Stimulated activated naive CD4-positive, alpha-beta T cell treated with Interleukin-2 at 50 U/mL for 16 hours (primary cell): ENCODE data around the gene TAF1B.

Source experiments
- DNase-seq: peaks from one replicate; lab custom pipeline; 2025; lab: John Stamatoyannopoulos, UW

TAF1B gene

GRCh38 chr2:9843229-9844035 lies at the start of gene TAF1B:
TAF1B (plus strand) TSS chr2:9843474; CDS start chr2:9843542, 68 bp downstream.
- peak; percentile 82 for DNase-seq

DNA sequence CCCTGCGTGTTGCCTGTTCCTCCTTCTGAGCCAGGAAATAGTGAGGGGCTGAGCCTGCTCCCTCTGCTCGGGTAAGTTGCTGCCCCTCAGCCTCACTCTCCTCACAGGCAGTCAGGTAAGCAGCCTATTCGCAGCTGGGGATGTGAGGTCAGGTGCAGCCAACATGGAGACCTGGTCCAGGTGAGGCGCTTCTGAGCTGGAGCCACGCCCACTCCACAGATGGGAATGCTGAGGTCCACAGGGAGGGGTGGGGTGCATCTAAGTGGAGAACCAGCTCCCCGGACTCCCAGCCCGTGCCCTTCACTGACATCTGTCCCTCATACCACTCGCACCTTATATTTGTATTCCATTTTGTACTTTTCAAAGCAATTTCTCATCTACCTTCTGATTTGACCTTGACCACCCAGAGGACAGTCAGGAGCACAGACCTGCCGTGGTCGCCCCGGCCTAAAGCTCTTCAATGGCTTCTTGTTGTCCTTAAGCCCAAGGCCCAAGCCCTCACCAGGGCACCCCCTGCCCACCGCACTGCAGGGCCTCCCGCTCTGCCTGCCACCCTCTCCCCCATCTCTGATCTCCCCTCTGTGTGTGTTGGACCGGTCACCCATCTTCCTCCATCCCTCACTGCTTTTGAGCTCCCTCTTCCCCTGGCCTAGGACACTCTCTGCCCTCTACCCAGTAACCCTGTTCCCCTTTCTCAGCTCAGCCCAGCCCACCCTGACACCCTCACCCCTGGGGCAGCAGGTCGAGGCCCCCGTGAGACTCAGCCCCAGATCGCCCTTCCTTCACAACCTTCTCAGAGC lies 49.2 kb upstream of the TAF1B start:
- no peak for DNase-seq

DNA sequence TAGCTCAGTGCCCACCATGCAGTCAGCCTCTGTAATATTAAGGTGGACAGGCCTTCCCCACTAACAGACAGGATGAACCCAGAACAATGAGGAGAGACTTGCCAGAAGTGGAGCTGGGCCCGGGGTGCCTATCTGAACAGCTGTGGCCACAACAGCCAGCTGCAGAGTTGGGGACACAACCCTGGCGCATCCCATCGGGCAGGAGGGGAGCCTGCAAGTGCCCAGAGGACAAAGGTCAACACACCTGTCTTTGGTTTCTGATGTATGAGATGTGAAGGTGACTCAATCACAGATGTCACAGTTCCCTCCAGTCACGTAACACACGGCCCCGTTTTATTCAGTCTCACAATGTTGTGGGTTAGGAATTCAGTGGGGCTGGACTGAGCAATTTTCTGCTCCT lies 48.2 kb upstream of the TAF1B start:
- no peak for DNase-seq

DNA sequence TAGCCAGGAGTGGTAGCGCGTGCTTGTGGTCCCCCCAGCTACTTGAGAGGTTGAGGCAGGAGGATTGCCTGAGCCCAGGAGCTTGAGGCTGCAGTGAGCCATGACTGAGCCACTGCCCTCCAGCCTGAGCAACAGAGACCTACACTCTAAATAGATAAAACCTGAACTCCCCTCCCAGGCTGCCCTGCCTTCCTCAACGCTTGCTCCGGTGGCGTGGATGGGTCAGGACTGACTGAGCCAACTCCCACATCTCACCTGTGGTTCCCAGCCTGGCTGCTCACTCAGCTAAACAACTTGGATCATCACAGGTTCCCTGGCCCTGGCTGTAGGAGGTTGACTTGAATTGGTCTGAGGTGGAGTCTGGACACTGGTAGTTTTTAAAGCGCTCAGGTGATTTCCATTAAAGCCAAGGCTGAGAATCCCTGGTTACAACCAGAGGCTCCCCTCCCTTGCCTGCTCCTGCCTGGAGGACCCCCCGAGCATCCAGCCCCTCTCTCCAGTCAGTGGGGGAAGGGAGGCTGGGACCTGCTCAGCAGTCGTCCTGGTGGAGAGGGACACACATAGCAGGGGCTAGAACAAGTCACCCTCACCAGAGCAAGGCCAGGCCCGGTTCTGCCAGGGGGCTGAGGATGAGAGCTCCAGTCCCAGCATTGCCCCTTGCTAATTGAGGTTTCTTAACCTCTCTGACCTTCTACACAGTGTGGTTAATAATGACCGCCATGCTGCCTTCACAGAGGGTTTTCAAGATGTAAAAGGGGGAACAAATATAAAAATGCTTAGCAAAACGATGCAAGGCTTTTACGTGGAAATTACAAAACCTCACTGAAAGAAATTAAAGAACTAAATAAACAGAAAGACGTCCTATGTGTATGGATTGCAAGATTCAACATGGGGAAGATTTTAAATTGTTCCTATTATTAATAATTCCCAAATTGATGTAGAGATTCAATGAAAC lies 46.9 kb upstream of the TAF1B start:
- no peak for DNase-seq

DNA sequence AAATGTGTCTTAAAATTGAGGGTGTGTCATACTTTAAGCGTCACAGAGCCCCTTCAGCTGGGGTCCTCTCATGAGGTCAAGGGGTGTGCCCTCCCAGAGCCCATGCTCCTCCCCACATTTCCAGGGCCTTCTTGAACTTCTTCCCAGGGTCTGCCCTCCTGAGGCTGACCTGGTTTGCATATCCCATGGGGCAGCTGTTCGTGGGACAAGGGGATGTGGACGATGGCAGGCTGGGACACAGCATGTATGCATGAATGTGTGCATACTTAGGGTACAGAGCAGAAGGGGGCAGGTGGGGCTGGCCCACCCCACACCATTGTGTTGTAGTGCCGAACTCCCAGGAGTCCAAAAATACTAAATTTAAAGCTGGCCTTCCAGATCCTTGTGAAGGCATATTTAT lies 46.2 kb upstream of the TAF1B start:
- no peak for DNase-seq

DNA sequence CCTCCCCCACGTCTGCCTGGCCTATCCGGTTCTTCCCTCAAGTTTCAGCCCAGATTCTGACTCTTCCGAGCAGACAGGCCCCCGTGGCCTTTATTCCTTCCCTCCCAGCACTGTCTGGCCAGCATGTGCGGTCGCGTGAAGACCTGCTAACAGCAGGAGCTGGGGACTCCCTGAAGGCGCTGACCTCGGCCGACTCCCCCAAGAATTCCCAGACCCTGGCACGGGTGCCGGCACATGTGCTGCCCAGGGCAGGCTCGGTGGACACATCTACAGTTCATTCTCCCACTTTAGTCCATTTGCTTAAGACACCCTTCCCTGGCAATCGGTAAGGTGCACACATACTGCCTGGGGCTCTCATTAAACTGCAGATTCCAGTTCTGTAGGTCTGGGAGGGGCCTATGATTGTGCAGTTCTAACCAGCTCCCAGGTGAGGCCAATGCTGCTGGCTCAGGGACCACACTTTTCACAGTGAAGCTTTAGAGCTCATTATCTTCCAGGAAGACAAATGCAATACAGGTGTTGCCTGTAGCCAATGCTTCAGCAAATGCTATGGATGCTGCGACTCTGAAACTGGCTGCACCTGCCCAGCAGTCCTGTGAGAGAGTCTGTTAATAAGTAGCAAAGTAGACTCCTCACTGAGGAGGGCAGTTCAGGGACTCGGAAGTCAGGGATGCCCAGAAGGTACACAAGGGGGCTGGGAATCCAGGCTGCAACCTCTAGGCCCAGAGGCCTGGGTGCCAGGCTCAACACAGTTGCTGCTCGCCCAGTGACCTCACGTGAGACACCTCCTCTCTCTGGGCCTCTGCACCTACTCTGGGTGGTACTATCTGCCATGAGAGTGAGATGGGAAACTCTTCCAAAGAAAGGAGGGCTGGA lies 45.4 kb upstream of the TAF1B start:
- DNase-seq, result no peak

GRCh38 chr2:9799011-9799596 lies 44.2 kb upstream of the TAF1B start:
- DNase-seq, result no peak

DNA sequence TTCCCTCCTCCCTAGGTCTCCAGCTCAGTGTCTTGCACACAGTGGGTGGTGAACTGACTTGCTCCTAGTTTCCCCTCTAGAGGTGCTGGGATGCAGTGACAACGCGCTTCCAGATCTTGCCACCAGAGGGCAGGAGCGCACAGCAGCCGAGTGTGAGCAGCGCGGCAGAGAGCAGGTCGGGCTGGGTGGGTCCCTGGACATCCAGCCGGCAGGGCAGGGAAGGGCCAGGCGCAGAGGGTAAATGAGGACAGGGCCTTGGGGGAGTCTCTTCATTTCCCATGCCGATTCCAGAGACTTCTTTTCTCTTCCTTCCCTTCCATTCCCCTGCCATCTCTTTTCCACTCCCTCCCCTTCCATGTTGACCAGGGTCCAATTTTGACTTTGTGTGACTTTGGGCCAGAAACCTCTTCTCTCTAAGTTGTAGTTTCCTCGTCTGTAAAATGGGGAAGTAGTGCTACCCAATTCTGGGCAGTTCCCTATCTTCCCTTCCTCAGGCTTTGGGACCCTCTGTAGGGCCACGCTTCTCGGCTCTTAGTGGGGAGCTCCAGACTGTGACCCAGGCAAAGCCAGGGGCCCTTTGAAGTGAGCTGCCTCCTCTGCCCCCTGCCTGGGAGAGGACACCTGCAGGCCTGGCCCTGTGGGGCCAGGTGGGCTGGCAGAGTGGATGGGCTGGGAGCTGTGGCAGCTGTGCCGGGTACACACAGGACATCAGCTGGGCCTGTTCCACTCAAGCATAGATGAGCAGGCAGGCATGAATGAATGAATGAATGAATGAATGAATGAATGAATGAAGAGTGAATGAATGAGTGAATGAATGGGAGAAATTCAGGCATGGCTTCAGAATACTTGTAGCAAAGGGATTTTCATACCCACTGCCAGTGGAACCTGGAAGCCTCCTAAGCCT lies 43.3 kb upstream of the TAF1B start:
- peak; percentile 79 for DNase-seq

GRCh38 chr2:9800639-9800974 lies 42.7 kb upstream of the TAF1B start:
- no peak for DNase-seq

DNA sequence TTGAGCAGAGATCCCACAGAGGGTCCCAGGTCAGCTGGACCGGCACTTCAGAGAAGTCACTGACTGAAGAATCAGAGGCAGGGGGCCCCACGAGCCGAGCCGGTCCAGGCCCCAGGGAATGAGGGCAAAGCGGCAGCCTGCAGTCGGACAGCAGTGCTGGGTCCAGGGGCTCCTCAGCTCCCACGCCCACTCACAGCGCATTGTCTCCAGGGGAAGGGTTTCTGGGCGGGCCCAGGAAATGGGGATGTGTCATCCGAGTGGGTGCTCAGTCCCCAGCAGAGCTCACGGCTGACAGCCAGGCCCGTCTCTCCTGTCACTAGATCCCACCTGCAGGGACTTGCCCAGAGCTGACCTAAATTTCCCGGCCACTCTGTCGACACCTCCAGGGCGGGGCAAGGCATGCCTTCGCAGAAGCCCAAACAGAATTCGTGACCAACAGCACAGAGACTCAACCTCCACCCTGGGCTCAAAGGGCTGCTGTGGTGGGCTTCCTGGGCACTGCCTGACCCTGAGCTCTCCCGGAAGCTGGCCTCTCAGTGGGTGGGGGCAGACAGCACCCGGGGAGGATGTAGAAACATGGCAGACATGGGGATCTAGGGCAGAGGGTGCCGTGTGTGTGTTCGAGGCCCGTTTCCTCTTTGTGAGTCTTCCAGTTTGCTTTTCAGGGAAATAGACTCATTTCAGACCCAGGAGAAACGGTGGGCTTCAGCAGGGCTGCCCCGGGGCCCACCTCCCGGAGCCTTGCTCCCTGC lies 42.1 kb upstream of the TAF1B start:
- peak; percentile 80 for DNase-seq

DNA sequence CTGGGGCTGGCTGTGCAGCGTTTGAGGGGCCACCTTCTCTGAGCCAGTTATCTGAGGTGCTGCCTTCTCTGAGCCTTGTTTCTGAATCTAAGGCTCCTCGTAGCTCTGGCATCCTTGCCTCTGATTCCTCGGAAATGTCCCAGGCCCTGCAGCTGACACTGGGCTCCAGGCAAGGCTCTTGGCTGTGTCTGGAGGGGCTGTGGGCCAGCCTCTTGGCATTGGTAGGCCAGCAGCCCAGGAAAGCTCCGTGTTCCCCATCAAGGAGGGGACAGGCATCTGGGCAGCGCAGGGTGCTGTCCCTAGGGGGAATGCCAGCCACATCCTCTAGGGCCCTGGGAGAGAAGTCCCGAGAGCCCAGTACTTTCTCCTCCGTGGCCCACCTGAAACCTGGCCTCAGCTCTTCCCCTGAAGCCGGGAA lies 40.7 kb upstream of the TAF1B start:
- DNase-seq, result no peak

GRCh38 chr2:9803023-9803805 lies 40.1 kb upstream of the TAF1B start:
- no peak for DNase-seq

- no peak for DNase-seq
These were observed 37.6 kb upstream of the TAF1B start for GRCh38 chr2:9805435-9806297.

GRCh38 chr2:9806298-9806610 lies 37.0 kb upstream of the TAF1B start:
- no peak for DNase-seq

DNA sequence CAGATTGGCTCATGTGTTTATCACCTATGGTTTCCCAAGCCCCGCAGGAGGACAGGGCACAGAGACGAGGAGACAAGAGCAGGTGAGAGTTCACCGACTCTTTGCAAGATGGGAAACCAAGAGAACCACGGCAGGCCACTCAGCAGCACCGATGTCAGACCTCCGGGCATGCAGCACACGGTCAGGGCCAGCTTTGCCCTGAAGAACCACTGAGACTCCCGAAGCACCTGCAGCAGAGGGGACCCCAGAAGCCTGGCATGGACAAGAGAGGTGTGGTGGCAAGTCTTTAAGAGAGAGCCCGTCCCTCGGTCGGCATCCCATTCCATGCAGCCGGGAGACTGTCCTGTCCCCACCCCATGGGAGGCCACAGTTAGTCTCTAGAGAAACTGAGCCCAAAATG lies 36.6 kb upstream of the TAF1B start:
- no peak for DNase-seq

DNA sequence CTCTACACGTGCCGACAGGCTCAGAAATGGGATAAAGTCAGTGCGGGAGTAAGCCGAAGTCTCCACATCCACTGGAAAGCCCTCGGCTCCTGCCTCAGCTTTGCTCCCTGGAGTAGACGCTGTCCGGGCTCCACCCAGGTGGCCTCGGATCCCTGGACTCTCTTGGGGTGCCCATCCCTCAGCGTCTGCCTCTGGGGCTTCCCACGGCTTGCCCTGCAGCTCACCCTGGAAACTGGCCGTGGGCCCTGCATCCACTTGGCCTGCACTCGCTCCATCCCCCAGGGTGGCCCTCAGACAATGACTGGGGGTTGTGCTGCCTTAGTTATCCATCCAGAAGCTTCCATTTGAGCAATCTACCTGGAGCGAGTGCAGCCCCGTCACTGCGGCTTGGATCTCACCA lies 36.2 kb upstream of the TAF1B start:
- no peak for DNase-seq

GRCh38 chr2:9807555-9808305 lies 35.5 kb upstream of the TAF1B start:
- DNase-seq, result no peak
